HG03095 (cell line): Measurements from ENCODE around the gene ZNF697.
A peak's percentile ranks its signal among the peaks of the same experiment; 100 is the strongest.
"Not testable (repeated sequence)": the region's sequence is repeated elsewhere in the genome, so short reads cannot be mapped to it uniquely, and the experiment has no call there.

ENCODE experiments used
- ATAC-seq: cut with Tn5 transposase; IDR thresholded peaks from one replicate; pipeline ENCODE4 v1.9.1; 2021; ENCODE audit warnings: moderate library complexity; ENCODE audit not compliant: unreplicated experiment

The ZNF697 gene

DNA sequence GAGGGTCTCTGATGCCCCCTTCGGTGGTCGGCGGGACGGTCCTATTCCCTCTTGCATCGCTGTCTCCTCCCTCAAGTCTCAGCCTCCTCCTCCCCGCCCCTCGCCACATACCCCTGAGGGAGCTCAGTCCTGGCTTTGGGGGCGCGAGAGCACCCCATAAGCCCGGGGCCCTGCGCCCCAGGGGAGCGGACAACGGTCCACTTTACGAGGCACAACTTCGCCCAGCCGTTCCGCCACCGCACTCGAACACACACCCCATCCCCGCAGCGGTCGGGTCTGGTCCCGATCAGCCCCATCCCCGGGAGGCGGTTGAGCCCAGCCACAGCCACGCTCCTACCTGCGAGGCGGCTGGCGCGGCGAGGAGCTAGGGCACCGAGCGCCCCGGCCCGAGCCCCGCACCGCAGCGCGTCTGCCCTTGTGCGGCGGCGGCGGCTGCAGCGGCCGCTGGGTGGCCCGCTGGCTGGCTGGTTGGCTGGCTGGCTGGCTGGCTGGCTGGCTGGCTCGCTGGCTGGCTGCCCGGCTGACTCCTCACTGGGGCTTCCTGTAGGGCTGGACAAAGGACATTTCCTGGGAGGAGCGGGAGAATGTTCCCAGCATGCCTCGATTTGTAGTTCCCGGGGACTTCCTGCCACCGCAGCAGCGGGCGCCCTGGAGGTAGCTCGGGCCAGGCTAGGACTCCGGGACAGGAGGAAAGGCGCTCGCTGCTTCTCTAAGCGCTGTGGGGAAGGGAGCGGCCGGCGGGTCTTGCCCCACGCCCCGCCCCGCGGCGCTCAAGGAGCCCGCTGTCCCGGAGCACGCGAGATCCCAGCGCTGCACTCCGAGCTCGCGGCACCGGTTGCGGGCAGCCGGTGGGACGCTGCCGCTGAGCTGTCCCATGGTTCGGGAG is at the start of gene ZNF697:
Gene ZNF697, minus strand, starts transcription at position 533 of the 886 bp plus-strand sequence. CDS start 22,166 bp downstream, outside the sequence.
- peak; percentile 62 for ATAC-seq

DNA sequence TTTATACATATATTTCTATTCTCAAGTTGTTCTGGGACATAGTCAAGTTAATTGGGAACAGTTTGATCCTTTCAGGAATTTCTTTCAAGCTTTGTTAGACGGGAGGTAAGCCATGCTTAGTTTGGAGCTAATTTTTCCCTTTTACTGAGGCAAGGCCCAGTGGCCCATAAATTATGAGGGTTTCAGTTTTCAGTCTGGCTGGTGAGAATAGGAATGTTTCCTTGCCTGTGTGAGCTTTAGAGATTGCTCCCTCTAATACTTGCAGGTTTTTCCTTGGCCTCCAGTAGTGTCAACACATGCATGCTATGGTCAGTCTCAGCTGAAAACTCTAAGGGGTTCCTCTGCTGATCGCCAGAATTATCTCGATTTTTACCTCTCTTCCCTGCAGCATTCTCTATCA is 49.5 kb upstream of the ZNF697 start:
- ATAC-seq = no peak

DNA sequence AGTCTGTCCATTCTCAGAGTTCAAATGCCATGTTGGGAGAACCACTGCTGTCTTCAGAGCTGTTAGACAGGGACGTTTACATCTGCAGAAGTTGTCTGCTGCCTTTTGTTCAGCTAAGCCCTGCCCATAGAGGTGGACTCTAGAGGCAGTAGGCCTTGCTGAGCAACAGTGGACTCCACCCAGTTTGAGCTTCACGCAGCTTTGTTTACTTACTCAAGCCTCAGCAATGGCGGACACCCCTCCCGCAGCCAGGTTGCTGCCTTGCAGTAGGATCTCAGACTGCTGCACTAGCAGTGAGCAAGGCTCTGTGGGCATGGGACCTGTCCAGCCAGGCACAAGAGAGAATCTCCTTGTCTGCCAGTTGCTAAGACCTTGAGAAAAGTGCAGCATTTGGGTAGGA is 48.8 kb upstream of the ZNF697 start:
- ATAC-seq = not testable (repeated sequence)

DNA sequence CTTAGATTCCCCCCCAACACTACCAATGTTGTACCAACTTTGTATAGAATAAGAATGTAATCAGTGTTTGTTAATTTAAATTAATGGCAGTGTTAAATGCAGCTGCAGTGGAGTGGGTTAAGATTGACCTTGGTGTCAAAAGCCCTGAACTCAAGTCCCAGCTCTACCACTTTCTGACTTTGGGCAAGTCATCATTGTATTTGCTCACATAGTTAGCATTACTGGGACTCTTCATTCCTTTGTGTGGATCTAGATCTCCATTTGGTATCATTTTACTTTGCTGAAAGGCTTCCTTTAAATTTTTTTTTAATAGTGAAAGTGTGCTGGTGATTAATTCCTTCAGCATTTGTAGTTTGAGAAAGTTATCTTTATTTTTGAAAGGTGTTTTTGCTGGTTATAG is 41.4 kb upstream of the ZNF697 start:
- no peak for ATAC-seq

DNA sequence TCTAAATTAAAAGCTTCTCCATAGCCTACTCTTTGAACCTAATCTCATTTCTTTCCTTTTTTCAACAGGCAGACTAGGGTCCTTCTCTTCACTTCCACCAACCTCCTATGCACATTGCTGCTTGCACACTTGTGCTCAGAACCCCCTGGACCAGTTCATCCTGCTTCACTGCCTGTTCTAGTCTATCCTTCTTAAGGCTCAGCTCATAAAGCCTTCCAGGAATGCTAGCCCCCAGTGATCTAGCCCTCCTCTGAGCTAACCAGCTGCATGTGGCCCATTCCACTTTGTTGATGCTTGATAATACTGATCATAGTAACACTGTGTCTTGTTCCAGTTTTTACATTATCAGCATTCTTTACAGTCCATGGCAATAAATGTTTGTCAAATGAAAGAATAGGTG is 40.7 kb upstream of the ZNF697 start:
- ATAC-seq = no peak

DNA sequence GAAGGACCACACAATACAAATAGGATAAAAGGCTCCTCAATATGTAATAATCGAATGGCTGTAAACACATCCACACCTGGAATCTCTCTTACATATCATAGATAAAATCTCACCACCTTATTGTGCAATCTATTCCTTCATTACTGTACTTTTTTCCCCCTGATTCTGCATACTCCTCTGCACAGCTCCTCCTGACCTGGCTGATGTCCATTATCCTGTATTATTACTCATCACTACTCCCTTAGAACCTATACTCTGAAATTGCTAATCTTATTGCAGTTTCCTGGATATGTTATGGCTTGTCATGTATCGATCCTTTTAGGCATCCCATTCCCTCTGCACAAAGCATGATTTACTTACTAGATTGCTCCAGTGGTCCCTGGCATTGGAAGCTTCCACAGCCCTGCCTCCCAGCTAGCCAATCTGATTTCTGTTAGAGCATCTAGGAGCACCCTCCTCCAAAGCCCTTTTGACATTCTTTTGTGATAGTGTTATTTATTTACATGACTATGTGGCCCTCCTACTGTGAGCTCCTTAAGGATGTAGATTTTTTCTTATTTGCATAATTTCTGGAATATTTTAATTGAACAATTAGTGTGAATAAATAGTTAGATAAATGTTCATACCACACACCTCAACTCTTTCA is 39.5 kb upstream of the ZNF697 start:
- ATAC-seq = no peak

DNA sequence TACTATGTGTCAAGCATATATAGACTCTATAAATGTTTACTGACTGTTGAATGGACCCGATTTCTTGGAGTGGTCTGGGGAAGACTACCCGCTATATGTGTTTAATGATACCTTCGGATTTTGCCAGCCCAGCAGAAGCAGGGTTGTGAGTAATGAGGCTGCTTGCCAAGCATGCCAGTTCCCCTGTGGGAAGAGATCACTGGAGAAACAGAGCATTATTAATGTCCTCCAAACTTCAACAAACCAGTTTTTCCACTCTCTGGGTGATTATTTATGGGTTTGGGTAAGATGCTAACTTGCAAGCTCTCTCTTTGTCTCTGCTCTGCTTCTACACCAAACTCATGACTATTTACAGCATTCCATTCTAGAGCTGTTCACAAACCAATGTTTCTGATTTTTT is 38.6 kb upstream of the ZNF697 start:
- ATAC-seq = no peak

DNA sequence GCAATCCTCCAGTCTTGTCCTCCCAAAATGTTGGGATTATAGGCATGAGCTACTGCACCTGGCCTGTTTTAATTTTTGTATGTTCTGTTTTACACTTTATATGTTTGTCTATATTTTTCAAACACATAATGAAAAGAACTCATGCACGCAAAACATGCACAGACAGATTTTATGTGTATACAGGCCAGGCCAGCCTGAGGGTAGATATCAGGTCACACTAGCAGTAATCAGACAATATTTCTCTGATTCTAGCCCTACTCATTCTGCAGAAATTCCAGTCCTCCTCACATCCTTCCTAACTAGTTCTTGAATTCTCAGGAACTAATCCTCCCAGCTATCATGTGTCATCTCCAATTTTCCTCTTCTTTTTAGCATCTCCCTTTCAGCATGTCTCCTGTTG is 35.8 kb upstream of the ZNF697 start:
- no peak for ATAC-seq

DNA sequence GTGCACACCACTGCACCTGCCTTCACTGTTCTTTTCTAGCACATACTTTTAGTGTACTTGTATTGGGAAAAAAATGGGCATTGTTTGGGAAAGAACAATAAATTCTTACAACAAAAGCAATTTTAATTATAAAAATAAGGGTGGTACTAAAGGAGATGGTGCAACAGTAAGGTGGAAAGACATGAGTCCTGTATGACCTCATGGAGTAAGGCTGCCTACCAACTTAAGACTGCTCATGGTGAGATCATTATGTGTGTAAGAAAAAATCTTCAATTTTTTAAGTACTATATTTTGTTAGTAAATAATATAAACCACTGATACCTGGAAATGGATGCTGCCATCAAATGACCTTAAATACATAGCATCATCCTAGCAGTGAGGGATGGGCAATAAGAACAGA is 34.1 kb upstream of the ZNF697 start:
- no peak for ATAC-seq

DNA sequence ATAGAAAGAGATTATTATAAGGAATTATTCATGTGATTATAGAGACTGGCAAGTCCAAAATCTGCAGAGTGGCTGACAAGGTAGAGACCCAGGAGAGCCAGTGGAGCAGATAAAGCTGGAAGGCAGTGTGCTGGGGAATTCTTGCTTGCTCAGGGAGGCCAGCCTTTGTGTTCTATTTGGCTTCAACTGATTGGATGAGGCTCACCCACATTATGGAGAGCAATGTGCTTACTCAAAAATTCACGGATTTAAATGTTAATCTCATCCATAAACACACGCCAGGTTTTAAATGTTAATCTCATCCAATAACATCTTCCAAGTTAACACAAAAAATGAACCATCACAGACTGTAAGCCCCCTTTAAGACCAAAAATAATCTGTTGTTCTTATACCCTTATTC is 33.5 kb upstream of the ZNF697 start:
- no peak for ATAC-seq

DNA sequence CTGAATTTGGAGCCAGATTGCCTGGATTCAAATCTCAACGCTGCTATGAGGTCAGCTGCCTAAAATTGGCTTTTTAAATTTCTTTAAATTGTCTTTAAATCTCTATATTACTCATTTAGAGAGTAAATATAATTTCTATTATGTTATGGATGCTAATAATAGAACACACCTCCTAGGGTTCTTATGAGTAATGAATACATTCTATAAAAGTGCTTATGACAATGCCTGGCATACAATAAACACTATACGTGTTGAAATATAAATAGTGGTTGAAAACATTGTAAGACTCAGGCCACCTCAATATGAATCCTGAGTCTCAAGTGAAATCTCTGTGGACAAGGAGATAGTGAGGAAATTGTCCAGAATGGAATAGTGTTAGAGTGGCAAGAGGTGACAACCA is 32.7 kb upstream of the ZNF697 start:
- ATAC-seq = no peak

DNA sequence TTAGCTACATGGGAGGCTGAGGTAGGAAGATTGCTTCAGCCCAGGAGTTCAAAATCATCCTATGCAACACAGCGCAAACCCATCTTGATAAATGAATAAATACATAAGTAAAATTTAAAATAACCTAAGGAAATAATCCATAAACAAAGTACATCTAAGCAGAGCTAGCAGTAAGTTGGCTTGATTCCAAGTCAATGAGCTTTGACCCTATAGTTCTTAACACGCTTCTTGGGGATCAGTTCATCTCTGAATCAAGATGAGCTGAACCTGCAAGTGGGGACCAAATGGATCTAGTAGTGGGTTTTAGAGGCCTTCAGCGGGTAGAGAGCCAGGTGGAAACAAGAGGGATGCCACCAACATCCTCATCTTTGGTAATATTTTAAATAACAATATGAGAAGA is 32.1 kb upstream of the ZNF697 start:
- no peak for ATAC-seq

DNA sequence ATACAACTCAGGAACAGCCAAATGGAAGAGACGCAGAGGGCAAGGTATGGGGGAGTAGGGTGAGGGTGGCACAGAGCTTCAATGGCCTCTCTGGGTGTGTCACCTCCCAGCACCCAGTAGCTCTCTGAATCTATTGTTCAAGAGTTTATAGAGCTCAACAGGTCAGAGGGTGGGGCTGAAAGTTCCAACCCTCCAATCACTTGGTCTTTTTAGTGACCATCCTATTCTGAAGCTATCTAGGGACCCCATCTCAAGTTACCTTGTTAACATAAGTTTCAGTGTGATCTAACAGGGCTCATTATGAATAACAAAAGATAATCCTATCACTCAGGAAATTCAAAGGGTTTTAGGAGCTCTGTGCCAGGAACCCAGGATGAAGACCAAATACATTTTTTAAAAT is 31.2 kb upstream of the ZNF697 start:
- ATAC-seq = no peak

DNA sequence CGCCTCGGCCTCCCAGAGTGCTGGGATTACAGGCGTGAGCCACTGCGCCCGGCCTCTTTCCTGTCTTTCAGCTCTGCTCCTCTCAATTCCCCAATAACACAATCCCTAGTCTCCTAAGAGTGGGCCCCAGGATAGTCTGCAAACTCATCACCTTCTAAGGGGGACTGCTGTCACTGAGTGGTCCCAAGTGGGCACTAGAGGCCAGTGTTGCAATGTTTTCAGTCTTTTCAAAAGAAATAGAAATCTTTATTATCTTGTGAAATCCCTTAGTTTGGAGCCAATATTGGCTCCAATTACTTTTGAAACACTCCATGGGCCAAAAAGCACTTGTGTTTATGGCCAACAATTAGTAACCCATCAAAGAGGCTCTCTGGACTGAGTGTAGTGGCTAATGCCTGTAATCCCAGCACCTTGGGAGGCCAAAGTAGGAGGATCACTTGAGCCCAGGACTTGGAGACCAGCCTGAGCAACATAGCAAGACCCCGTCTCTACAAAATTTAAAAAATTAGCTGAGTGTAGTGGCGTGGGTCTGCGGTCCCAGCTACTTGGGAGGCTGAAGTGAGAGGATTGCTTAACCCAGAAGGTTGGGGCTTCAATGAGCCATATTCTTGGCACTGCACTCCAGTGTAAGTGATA is 28.6 kb upstream of the ZNF697 start:
- ATAC-seq = no peak

DNA sequence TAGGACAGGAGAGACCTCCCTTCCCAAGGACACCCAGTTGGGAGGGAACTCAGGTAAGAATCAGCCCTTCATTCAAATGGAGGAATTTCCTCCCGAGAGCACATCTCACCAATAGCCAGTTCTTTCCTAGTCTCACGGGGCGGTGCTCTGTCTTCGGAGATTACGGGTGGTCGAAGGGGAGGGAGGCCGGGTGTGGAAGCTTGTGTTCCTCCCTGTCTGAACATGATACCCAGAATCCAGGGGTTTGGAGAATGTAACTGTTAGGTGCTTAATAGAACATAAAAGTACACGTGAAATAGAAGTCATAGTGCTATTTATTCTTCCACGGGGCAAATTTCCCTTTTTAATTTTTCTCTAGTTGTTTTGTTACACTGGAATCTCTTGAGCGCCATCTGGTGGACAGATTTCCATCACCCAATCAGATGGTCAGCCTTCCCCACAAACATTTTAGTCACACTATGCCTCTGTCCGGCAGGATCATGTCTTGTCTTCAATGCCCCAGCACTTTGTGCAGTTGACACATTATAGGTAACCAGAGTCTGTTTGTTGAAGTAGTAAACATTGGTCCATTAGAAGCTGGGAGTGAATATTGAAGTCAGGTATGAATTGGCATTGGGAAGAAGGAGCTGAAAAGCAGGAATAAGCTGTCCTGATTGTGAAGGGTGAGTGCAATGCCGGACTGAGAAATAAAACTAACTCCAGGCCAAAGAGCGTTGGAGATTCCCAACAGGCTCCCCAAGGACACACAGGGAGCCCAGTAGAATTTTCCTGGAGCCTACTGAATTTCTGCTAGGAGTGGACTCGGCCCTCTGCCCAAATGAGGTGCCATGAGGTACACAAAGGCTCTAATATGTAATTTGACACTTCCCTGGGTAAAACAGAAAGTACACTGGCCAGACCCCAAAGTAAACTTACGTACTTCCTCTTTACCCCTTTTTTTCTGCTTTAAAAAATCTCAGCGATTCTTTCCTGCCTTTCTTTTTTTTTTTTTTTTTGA is 27.6 kb upstream of the ZNF697 start:
- ATAC-seq = no peak

DNA sequence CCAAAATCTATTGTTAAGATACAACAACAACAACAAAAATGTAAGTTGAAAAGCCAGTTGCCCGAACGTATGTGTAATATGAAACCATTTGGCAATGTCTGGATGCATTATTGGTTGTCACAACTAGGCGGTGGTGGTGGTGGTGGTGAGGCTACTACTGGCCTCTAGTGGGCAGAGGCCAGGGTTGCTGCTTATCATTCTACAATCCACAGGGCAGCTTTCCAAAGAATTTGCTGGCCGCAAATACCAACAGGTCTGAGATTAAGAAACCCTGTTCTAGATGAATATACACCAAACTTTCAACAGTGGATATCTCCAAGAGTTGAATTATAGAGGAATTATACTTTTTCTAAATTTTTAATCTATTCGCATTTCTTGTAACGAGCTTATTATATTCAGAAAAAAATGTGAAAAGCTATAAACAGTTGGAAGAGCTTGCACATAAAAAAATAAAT is 26.8 kb upstream of the ZNF697 start:
- no peak for ATAC-seq

DNA sequence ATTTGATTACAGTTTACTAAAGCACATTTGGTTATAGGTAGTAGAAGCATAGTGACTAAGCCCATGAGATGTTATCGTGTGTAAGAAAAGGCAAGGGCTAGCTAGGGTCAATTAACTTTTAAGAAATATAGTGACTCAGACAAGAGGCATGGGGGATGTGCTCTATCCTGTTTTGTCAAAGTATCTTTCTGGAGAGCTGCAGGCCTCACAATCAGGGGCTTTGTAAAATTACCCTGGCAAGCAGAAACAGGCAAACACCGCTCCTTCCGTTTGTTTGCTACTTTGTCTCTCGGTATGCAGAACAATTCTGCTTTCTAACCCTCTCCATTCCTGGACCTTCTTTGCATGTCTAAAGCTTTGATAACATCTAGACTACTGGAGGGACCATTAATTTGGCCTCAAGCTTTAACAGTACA is 26.1 kb upstream of the ZNF697 start:
- no peak for ATAC-seq

DNA sequence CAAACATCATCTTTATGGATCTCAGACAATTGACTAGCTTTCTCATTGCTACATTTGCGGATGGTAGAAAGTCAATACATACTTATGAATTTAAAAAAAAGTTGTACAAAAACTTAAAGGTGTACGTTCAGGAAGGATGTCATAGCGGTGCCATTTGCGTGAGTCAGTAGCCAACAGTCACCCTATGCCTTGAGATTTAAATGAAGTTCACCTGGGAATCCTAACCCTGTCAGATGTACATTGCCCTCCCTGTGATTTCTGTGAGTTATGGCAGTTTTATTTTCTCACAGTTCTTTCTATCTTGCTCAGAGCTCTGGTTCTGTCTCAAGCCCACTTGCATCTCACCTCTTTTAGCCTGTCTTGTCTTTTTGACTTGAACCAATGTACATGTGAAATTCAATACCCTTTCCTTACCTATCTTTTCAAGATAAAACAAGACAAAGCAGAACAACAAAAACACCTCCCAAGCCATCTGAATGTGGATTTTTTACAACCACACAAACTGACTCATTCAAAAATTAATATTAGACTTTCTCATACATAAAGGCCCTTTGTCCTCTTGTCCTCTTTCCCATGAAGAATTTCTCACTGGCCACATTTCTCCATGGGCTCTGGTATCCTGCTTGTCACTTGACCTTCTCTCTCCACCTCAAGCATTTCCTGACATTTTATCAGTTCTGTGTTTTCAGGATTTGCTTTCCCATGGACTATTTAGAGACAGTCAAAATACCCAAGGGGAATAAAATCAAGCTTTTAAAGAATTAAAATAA is 25.3 kb upstream of the ZNF697 start:
- ATAC-seq = no peak

DNA sequence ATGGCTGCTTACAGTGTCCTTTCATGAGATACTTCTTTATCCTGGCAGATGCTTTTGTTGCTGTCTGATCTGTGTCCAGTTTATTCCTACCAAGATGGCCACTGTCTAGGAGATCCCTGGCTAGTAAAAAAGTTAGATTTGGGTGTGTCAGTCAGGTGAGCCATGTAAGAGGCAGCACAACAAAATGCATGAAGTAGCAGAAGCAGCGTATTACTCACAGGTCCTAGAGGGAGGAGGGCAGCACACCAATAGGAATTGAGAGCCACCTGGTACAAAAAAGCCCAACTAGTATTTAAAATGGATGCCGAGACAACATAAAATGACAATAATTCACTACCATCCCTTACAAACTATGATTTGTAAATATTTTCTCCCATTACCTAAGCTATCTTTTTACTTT is 22.8 kb upstream of the ZNF697 start:
- ATAC-seq = no peak

DNA sequence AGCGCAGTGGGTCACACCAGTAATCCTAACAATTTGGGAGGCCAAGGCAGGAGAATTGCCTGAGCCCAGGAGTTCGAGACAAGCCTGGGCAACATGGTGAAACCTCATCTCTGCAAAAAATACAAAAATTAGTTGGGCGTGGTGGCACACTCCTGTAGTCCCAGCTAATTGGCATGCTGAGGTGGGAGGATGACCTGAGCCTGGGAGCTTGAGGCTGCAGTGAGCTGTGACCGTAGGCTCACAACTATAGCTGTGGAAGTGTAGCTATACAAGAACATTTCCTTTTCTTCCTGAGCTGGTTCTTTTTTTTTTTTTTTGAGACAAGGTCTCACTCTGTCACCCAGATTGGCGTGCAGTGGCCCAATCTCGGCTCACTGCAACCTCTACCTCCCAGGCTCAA is 19.1 kb upstream of the ZNF697 start:
- no peak for ATAC-seq
